IPS-20b (cell line): ENCODE results near the gene PPL.
"Not testable (repeated sequence)": the region's sequence is repeated elsewhere in the genome, so short reads cannot be mapped to it uniquely, and the experiment has no call there.

Experiments
- H3K27ac ChIP-seq: one replicate; pipeline ENCODE4 v1.5.1; 2013; ENCODE audit warnings: low read length
- H3K27me3 ChIP-seq: 2 replicates; pipeline ENCODE4 v1.6.1; 2013; ENCODE audit warnings: mild to moderate bottlenecking, low read length, inconsistent platforms; ENCODE audit not compliant: insufficient read depth
- H3K36me3 ChIP-seq: 2 replicates; pipeline ENCODE4 v1.6.1; 2013; ENCODE audit warnings: low read depth, mild to moderate bottlenecking, inconsistent platforms, low read length, moderate library complexity; ENCODE audit not compliant: insufficient read depth
- H3K4me1 ChIP-seq: 2 replicates; pipeline ENCODE4 v1.6.1; 2013; ENCODE audit warnings: mild to moderate bottlenecking, control low read depth, inconsistent platforms, low read length, moderate library complexity; ENCODE audit not compliant: insufficient read depth
- H3K4me3 ChIP-seq: 2 replicates; pipeline ENCODE4 v1.5.1; 2013; ENCODE audit warnings: mild to moderate bottlenecking, low read length, inconsistent platforms
- H3K9ac ChIP-seq: 2 replicates; pipeline ENCODE4 v1.6.1; 2013; ENCODE audit warnings: low read depth, mild to moderate bottlenecking, inconsistent platforms, low read length, moderate library complexity
- H3K9me3 ChIP-seq: 2 replicates; pipeline ENCODE4 v1.6.1; 2013; ENCODE audit warnings: mild to moderate bottlenecking, low read depth, low read length, inconsistent platforms; ENCODE audit not compliant: insufficient read depth

Gene PPL

GRCh38 chr16:4900036-4900435 is 36.9 kb downstream of the PPL start:
- Histone ChIP-seq H3K9ac (no peak overlapping the region), H3K27ac (no peak overlapping the region), H3K4me1 (no peaks in the 10 kb centered on the region), H3K27me3 (no peaks in the 10 kb centered on the region), H3K9me3 (no peaks in the 10 kb centered on the region), H3K4me3 (no peak overlapping the region), H3K36me3 (peaks cover 18% of the 10 kb centered on the region)

GRCh38 chr16:4899474-4899846 is 37.5 kb downstream of the PPL start:
- Histone ChIP-seq H3K9ac (no peak overlapping the region), H3K4me3 (no peak overlapping the region), H3K4me1 (no peaks in the 10 kb centered on the region), H3K27ac (no peak overlapping the region), H3K27me3 (no peaks in the 10 kb centered on the region), H3K9me3 (no peaks in the 10 kb centered on the region), H3K36me3 (peaks cover 21% of the 10 kb centered on the region)

DNA sequence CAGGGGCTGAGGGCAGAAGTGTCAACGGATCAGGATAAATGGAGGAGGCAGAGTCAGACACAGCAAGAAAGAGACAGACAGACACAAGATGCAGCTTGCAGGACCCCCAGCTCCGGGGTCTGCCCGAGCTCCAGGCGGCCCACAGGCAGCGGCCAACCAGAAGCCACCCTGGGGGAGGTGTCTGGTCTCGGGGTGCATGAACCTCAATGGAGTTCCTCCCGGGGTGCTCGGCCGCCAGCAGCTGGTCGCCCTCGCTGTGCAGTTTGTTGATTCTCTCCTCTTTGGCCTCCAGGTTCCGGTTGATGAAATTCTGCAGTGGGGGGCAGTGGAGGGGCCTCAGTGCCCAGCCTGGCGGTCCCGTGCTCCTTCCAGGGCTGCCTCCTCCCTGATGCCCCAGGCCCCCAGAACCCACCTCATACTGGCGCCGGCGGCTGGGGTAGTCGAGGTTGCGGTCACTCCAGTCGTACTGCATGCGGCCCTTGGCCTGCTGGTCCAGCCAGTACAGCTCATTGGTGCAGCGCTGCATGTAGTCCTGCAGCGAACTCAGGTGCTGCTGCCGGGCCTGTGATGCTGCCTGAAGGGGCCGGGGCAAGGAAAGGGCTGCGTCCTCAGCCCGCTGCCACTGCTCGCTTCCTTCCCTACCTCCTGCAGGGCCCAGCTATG is 38.0 kb downstream of the PPL start:
- H3K4me1 ChIP-seq, result no peaks in the 10 kb centered on the region
- H3K36me3 ChIP-seq, result peaks cover 21% of the 10 kb centered on the region
- H3K9ac ChIP-seq, result no peak overlapping the region
- H3K27ac ChIP-seq, result no peak overlapping the region
- H3K27me3 ChIP-seq, result no peaks in the 10 kb centered on the region
- no peak overlapping the region for H3K4me3 ChIP-seq
- no peaks in the 10 kb centered on the region for H3K9me3 ChIP-seq

DNA sequence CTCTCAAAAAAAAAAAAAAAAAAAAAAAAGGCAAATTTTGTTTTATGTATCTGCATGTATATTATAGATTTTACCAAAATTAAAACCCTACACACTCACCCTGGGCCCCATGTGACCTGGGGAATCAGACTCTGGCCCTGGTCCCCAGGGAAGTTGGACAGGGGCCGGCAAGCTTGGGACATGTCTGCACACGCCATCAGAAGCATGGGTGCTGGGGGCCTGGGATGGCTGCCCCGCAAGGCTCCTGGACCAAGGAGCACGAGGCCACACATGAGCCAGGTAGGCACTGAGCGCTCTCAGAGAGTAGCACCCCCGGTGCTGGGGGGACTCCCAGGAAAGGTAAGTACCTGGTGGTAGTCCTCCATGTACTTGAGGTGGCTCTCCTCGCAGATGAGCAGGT is 39.6 kb downstream of the PPL start:
- Histone ChIP-seq H3K4me1 (no peaks in the 10 kb centered on the region), H3K27ac (no peak overlapping the region), H3K9ac (no peak overlapping the region), H3K36me3 (peaks cover 27% of the 10 kb centered on the region), H3K27me3 (no peaks in the 10 kb centered on the region), H3K4me3 (no peak overlapping the region), H3K9me3 (no peaks in the 10 kb centered on the region)

DNA sequence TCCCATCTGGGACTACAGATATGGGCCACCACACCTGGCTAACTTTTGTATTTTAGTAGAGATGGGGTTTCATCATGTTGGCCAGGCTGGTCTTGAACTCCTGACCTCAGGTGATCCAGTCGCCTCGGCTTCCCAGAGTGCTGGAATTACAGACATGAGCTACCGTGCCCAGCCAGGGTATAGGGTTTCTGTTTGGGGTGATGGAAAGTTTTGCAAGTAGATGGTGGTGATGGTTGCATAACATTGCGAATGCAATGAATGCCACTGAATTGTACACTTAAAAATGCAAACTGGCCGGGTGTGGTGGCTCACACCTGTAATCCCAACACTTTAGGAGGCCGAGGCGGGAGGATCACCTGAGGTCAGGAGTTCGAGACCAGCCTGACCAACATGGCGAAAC is 40.2 kb downstream of the PPL start:
- H3K27ac ChIP-seq, H3K9ac ChIP-seq, H3K27me3 ChIP-seq, H3K4me1 ChIP-seq, H3K4me3 ChIP-seq, H3K9me3 ChIP-seq: not testable (repeated sequence)
- H3K36me3 ChIP-seq, result peaks cover 28% of the 10 kb centered on the region

DNA sequence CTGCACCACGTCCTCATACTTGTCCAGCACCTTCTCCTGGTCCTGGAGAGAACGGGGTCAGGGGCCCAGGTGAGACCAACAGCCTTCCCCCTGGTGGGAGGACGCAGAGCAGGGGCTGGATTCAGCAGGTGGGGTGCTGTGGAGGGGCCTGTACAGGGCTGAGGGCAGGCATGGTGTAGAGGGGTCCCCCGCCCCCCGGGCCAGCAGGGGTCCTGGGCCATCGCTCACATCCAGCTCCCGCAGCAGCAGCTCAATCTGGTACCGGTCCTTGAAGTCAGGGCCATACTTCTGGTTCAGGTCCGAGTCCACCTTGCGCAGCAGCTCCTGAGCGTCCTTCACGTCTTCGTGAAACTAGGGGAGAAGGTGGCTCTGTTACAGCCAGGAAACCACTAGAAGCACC is 41.6 kb downstream of the PPL start:
- Histone ChIP-seq H3K4me1 (no peaks in the 10 kb centered on the region), H3K27me3 (no peaks in the 10 kb centered on the region), H3K9ac (no peak overlapping the region), H3K27ac (no peak overlapping the region), H3K4me3 (no peak overlapping the region), H3K36me3 (peaks cover 42% of the 10 kb centered on the region), H3K9me3 (no peaks in the 10 kb centered on the region)

- Histone ChIP-seq H3K36me3 (peaks cover 50% of the 10 kb centered on the region), H3K4me3 (no peak overlapping the region), H3K9me3 (no peaks in the 10 kb centered on the region), H3K27me3 (no peaks in the 10 kb centered on the region), H3K4me1 (no peaks in the 10 kb centered on the region), H3K27ac (no peak overlapping the region), H3K9ac (no peak overlapping the region)
These were observed 42.4 kb downstream of the PPL start for GRCh38 chr16:4894276-4895150.

GRCh38 chr16:4893103-4893862 is 43.7 kb downstream of the PPL start:
- Histone ChIP-seq H3K9ac (no peak overlapping the region), H3K27ac (no peak overlapping the region), H3K4me3 (no peak overlapping the region), H3K27me3 (no peaks in the 10 kb centered on the region), H3K9me3 (no peaks in the 10 kb centered on the region), H3K36me3 (peaks cover 51% of the 10 kb centered on the region), H3K4me1 (no peaks in the 10 kb centered on the region)

DNA sequence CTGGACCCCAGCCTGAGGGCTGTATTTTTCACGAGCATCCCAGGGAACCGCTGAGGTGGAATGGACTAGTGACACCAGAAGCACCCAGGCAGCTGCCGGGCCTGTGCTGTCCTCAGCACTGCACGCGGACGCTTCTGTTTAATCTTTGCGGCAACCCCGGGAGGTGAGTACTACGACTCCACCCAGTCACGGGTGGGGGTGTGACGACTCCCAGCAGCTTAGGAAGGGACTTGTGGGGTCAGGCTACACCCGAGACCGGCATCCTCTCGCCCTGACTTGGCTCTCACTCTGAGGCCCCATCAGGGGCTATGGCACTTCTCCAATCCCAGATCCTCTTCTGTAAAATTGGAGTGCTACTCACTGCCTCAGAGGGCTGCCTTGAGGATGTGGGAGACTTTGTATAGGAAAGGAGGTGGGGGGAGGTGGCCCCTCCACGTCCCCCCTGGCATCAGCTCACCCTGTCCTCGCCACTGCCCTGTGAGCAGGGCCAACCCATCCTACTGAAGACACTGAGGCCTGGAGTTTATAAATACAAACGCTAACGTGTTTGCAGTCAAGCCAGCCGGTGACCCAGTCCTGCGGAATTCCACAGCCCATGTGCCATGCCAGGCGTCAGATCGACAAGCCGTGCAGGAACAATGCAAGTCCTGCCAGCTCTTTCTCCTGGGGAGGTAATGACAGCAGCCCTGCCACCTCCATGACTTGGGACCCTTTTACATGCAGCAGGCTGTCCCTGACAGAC is 44.4 kb downstream of the PPL start:
- Histone ChIP-seq H3K9me3 (no peaks in the 10 kb centered on the region), H3K9ac (no peak overlapping the region), H3K27ac (no peak overlapping the region), H3K36me3 (peaks cover 57% of the 10 kb centered on the region), H3K4me1 (no peaks in the 10 kb centered on the region), H3K27me3 (no peaks in the 10 kb centered on the region), H3K4me3 (no peak overlapping the region)

DNA sequence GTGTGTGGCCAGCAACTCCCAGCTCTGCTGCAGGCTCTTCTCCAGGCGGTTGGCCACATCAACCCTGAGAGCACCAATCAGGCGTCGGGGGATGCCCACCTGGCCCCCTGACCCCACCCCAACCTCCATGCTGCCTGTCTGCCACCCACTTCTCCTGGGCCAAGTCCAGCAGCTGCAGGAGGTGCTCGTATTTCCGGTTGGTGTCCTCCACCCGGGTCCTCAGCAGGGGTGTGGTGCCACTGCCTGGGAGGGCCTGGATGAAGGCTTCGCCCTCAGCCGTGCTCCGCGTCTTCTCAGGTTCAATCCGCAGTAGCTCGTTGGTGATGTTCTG is 45.1 kb downstream of the PPL start:
- no peaks in the 10 kb centered on the region for H3K4me1 ChIP-seq
- H3K4me3 ChIP-seq, result no peak overlapping the region
- H3K36me3 ChIP-seq, result peaks cover 64% of the 10 kb centered on the region
- no peak overlapping the region for H3K9ac ChIP-seq
- no peaks in the 10 kb centered on the region for H3K27me3 ChIP-seq
- H3K27ac ChIP-seq, result no peak overlapping the region
- H3K9me3 ChIP-seq, result no peaks in the 10 kb centered on the region

DNA sequence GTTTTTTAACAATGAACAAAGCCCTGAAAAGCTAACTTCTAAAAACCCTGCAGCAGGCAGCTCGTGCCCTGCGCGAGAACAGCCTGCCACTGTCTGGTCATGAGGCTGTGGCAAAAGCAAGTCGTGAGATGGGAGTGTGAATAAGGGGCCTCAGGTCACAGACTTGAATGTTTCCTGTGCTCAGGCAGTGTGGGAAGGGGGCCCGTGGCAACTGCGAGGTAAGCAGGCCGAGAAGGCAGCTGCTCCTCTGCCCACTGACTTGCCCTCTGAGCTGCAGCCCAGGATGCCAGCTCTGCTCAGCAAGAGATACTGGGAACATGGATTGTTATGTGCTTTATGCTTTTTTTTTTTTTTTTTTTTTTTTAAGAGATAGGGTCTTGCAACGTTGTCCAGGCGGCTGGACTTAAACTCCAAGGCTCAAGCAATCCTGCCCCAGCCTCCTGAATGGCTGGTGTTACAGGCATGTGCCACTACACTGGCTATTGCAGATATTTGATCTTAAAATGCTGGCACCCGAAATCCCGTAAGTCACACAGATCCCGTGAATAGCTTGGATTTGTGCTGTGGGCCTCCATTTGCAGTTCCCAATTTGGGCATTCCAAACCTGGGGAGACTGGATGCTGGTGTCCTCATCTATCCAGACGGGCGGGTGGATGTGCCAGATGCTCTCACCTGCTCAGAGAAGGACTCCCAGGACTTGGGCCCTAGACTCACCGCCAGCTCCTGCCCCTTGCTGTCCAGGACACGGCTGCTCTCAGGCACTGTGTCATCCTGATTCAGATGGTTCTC is 45.7 kb downstream of the PPL start:
- no peaks in the 10 kb centered on the region for H3K4me1 ChIP-seq
- no peak overlapping the region for H3K4me3 ChIP-seq
- peaks cover 68% of the 10 kb centered on the region for H3K36me3 ChIP-seq
- no peak overlapping the region for H3K9ac ChIP-seq
- H3K27me3 ChIP-seq, result no peaks in the 10 kb centered on the region
- H3K27ac ChIP-seq, result no peak overlapping the region
- no peaks in the 10 kb centered on the region; the same call in 1 of the 2 replicates for H3K9me3 ChIP-seq
